Adrenal gland (tissue), 12 donors: ENCODE measurements around the gene NEUROG1. TPM values are rescaled to one million over a fixed set of nuclear protein-coding genes. Genes with fewer than 3 reads are reported as not detected.

ENCODE experiments used
- DNase-seq, 7 donors: peaks; one replicate each; pipeline ENCODE4 v3.0.0-alpha.2; 2019 to 2020
- H3K27ac ChIP-seq, 5 donors: fragments of 200-600 bp; sonication (generic) in 4 of 5; 1 replicate in 3 of 5; 2 replicates in 2 of 5; pipeline versions ENCODE4 v1.5.1 to v1.8.0; 2016 to 2020; ENCODE audit warnings: mild to moderate bottlenecking in 1 of 5
- H3K27me3 ChIP-seq: fragments of 200-600 bp; 2 replicates; pipeline ENCODE4 v1.8.0; 2021
- H3K36me3 ChIP-seq, 2 donors: fragments of 200-600 bp; replicated peaks in 1 of 2; 1 replicate in 1 of 2; 2 replicates in 1 of 2; pipeline versions ENCODE4 v1.5.1 to v1.8.0; 2018 to 2022
- H3K4me1 ChIP-seq, 2 donors: fragments of 200-600 bp; replicated peaks in 1 of 2; 1 replicate in 1 of 2; 2 replicates in 1 of 2; pipeline versions ENCODE4 v1.5.1 to v1.8.0; 2018 to 2021
- H3K4me3 ChIP-seq, 4 donors: fragments of 200-600 bp; sonication (generic) in 3 of 4; one replicate each; pipeline ENCODE4 v1.5.1; 2016 to 2018
- H3K9me3 ChIP-seq, 3 donors: fragments of 200-600 bp; sonication (generic) in 1 of 3; replicated peaks in 1 of 3; 1 replicate in 2 of 3; 2 replicates in 1 of 3; pipeline versions ENCODE4 v1.5.1 to v1.8.0; 2016 to 2021
- POLR2A ChIP-seq, 2 donors: fragments of 450-650 bp; IDR thresholded peaks; one replicate each; pipeline ENCODE4 v1.6.1; 2017; ENCODE audit warnings: antibody characterized with exemption in 2 of 2, mild to moderate bottlenecking in 2 of 2, moderate library complexity in 1 of 2
- WGBS, 4 donors: extraction: QIAGEN DNeasy Blood & Tissue Kit in 2 of 4; methylation state at CpG; one replicate each; pipeline versions ENCODE4 v1.1.5 to v1.1.7; 2013 to 2017; 5-methylcytosine and 5-hydroxymethylcytosine counted together
- intact Hi-C, 2 donors: fragments of 100-400 bp; cut with DNase I; formaldehyde crosslinking; loops; one replicate each; pipeline versions ENCODE4 v1.14.1 to v1.15.0; 2022 to 2023
- polyA plus RNA-seq, 3 donors: library from polyadenylated mRNA; stranded (reverse); fragments of 200-250 nt in 2 of 3; fragments of 350-450 nt in 1 of 3; fragmentation: Illumina TruSeq in 1 of 3; extraction: RNeasy Lipid Tissue Mini Kit (QIAGEN cat#74804) in 1 of 3; gene quantifications; one replicate each; pipeline ENCODE4 v1.2.3, GENCODE V29; 2013 to 2014
- total RNA-seq, 9 donors: library from RNA; depleted of rRNA in 4 of 9; stranded (reverse); fragments of >200 nt in 4 of 9; fragments of 120-200 nt in 1 of 9; fragmentation: NEBNext Ultra II Directional in 1 of 9; extraction: Animal tissue kit (Norgen Biotek cat#: 25700) in 1 of 9; gene quantifications; one replicate each; pipeline versions ENCODE4 v1.1.0 to v1.2.4, GENCODE V29; 2013 to 2023
- TF ChIP-seq, protein P1 (sequence below), 6 experiments: fragments of 450-650 bp in 4 of 6; fragments of 200-600 bp in 2 of 6; sonication (generic) in 1 of 6; IDR thresholded peaks; 1 replicate in 5 of 6; 2 replicates in 1 of 6; pipeline versions ENCODE4 v1.5.1 to v1.8.0; 2016 to 2021; ENCODE audit warnings: antibody characterized with exemption in 6 of 6, mild to moderate bottlenecking in 2 of 6, moderate library complexity in 1 of 6
- donor health status: healthy with polysubstance abuse.
- donor health status: Bipolar disorder and iron deficiency.
- donor health status: DM: yes; HTN: yes; CAD: no.
- donor health status: DM: no; HTN: no; CAD: no.
- donor health status: DM: no; HTN: no; CAD: no.
- donor health status: DM: yes; HTN: yes; CAD: no.

Gene NEUROG1
- total and polyA plus RNA-seq, 12 donors, result not detected

DNA sequence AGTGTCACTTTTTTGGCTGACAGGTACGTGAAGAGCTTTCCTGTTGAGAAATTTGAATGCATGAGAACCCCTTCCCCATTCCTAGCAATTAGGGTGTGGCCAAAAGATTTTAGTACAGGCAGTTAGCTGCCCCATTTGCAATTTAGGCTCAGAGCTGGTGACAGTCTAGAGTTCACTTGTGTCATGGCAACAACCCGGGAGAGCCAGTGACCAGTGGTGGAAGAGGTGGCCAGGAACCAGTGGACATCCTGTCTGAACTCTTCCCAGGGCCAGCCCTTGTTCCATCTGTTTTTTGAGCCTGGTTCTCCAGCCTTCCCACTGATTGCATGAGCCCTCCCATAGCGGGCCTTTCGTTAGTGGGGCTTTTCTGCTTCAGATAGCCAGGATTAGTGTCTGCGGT is 2.5 kb upstream of the NEUROG1 start:
- H3K27me3 ChIP-seq, result peaks cover 56% of the 10 kb centered on the region
- intact Hi-C loops, result no loop called here
- no peaks in the 10 kb centered on the region for H3K36me3 ChIP-seq
- H3K4me3 ChIP-seq, result no peak overlapping the region
- no peak for DNase-seq
- H3K27ac ChIP-seq, result no peak overlapping the region
- WGBS, 4 donors, result 90 to 97% (median 93%) methylated on average over 5 of the region's 5 CpGs
- TF ChIP-seq, protein P1, sequence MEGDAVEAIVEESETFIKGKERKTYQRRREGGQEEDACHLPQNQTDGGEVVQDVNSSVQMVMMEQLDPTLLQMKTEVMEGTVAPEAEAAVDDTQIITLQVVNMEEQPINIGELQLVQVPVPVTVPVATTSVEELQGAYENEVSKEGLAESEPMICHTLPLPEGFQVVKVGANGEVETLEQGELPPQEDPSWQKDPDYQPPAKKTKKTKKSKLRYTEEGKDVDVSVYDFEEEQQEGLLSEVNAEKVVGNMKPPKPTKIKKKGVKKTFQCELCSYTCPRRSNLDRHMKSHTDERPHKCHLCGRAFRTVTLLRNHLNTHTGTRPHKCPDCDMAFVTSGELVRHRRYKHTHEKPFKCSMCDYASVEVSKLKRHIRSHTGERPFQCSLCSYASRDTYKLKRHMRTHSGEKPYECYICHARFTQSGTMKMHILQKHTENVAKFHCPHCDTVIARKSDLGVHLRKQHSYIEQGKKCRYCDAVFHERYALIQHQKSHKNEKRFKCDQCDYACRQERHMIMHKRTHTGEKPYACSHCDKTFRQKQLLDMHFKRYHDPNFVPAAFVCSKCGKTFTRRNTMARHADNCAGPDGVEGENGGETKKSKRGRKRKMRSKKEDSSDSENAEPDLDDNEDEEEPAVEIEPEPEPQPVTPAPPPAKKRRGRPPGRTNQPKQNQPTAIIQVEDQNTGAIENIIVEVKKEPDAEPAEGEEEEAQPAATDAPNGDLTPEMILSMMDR (IDR thresholded peaks at IDR 0.05), result no peak
- no peak for TF ChIP-seq POLR2A (IDR thresholded peaks at IDR 0.05)
- peaks cover 0 to 11% of the 10 kb centered on the region in 2 donors for H3K4me1 ChIP-seq
- no peaks in the 10 kb centered on the region for H3K9me3 ChIP-seq

DNA sequence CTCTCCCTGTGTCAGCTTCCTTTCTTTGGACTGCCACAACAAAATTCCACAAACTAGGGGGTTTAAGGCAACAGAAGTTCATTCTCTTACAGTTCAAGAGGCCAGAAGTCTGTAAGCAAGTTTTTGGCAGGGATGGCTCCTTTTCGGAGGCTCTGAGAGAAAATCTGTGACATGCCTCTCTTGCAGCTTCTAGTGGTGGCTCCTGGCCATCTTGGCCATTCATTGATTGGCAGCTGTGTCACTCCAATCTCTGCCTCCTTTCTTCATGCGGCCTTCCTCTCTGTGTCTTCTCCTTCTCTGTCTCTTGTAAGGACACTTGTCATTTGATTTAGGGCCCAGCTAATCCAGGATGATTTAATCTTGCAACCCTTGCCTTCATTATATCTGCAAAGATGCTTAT is 2.0 kb upstream of the NEUROG1 start:
- no peak for DNase-seq
- 74 to 94% (median 85%) methylated on average over 2 of the region's 2 CpGs for WGBS, 4 donors
- intact Hi-C loops, result no loop called here

DNA sequence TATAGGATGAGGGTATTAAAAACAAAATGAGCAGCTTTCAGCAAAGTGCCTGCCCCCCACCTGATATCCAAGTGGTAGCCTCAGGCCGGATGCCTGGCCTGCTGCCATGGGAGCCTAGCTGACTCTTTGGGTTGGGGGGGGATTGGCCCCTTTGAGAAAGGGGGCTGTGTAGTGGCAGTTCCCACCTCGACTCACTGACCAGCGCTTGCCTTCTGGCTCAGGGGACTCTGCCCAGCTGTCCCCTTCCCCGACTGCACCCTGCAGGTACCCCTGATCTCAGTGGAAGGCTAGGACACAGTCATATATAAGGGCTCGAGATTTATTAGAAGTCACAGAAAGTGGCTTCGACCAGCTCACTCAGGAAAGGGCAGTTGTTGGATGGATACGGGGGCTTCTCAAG is 1.5 kb upstream of the NEUROG1 start:
- Histone ChIP-seq H3K4me3 (no peak overlapping the region), H3K27me3 (peaks cover 50% of the 10 kb centered on the region), H3K4me1 (peaks cover 0 to 9% of the 10 kb centered on the region in 2 donors), H3K36me3 (no peaks in the 10 kb centered on the region), H3K27ac (no peak overlapping the region), H3K9me3 (no peaks in the 10 kb centered on the region)
- WGBS, 4 donors, result 55 to 65% (median 59%) methylated on average over 5 to 7 of the region's 7 CpGs
- no peak for DNase-seq
- intact Hi-C loops, result no loop called here
- TF ChIP-seq POLR2A (IDR thresholded peaks at IDR 0.05), result no peak
- TF ChIP-seq, protein P1 (IDR thresholded peaks at IDR 0.05), result no peak

More for the DNA sequence above, 2.0 kb upstream of the NEUROG1 start:
- peaks cover 50% of the 10 kb centered on the region for H3K27me3 ChIP-seq
- no peak overlapping the region for H3K27ac ChIP-seq
- H3K4me3 ChIP-seq, result no peak overlapping the region
- TF ChIP-seq POLR2A (IDR thresholded peaks at IDR 0.05), result no peak
- TF ChIP-seq, protein P1 (IDR thresholded peaks at IDR 0.05), result no peak
- peaks cover 0 to 9% of the 10 kb centered on the region in 2 donors for H3K4me1 ChIP-seq
- H3K9me3 ChIP-seq, result no peaks in the 10 kb centered on the region
- no peaks in the 10 kb centered on the region for H3K36me3 ChIP-seq

DNA sequence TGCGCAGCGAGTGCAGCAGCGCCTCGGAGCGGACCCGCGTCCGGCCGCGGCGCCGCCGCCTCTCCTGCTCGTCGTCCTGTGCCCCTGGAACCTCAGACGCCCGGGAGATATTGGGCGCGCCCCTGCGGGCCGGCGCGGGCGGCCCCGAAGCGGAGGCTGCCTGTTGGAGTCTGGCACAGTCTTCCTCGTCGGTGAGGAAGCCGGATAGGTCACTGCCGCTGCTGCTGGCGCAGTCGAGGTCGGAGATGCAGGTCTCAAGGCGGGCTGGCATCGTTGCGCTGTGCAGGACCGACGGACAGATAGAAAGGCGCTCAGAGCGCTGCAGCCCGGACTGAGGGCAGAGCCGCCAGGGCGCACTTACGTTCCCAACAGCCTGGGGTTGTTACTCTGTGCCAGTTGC is 344 bp downstream of the NEUROG1 start:
- Histone ChIP-seq H3K9me3 (no peaks in the 10 kb centered on the region), H3K4me3 (no peak overlapping the region), H3K27me3 (peaks cover 56% of the 10 kb centered on the region), H3K27ac (no peak overlapping the region), H3K4me1 (peaks cover 0 to 9% of the 10 kb centered on the region in 2 donors), H3K36me3 (no peaks in the 10 kb centered on the region)
- WGBS, 4 donors, result 0 to 3% (median 1%) methylated on average over 1 to 44 of the region's 44 CpGs
- no peak for TF ChIP-seq POLR2A (IDR thresholded peaks at IDR 0.05)
- TF ChIP-seq, protein P1 (IDR thresholded peaks at IDR 0.05), result no peak
- intact Hi-C loops, result no loop called here
- no peak for DNase-seq
